ENCODE measurements around the gene MAP3K14.

DNA sequence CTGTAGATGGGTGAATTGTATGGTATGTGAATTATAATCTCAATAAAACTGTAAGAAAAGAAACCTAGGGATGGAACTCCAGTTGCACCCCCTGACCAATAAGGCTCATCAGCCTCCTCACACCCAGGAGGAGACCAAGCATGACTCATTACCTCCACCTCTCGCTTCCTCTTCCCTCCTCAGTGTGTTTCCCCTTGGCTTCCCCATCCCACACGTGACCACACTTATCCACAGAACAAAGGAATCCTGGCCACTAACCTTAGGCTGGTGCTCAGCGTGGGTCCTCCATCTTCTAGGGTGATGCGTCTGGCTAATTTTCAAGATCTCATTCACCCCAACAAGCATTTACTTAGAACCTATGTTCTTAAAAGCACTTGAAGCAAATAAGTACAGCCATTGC is 36.2 kb upstream of the MAP3K14 start:
- TF ChIP-seq, protein P1, sequence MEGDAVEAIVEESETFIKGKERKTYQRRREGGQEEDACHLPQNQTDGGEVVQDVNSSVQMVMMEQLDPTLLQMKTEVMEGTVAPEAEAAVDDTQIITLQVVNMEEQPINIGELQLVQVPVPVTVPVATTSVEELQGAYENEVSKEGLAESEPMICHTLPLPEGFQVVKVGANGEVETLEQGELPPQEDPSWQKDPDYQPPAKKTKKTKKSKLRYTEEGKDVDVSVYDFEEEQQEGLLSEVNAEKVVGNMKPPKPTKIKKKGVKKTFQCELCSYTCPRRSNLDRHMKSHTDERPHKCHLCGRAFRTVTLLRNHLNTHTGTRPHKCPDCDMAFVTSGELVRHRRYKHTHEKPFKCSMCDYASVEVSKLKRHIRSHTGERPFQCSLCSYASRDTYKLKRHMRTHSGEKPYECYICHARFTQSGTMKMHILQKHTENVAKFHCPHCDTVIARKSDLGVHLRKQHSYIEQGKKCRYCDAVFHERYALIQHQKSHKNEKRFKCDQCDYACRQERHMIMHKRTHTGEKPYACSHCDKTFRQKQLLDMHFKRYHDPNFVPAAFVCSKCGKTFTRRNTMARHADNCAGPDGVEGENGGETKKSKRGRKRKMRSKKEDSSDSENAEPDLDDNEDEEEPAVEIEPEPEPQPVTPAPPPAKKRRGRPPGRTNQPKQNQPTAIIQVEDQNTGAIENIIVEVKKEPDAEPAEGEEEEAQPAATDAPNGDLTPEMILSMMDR (conservative IDR thresholded peaks at IDR 0.05; ENCODE audit: low read depth, low read length), result no peak
- TF ChIP-seq POLR2A (IDR thresholded peaks at IDR 0.05; ENCODE audit: low read depth, low read length), result no peak
- TF ChIP-seq RCOR1 (IDR thresholded peaks at IDR 0.05; ENCODE audit: insufficient replicate concordance, low read length), result no peak
